ENCODE results near the gene AKIRIN1. TPM values are rescaled to one million over a fixed set of nuclear protein-coding genes. Genes with fewer than 3 reads are reported as not detected.
"Not testable (repeated sequence)": the region's sequence is repeated elsewhere in the genome, so short reads cannot be mapped to it uniquely, and the experiment has no call there.

AKIRIN1 gene
- total RNA-seq, 1 donor from 2014 or later, result 68.6 TPM

- H3K36me3 Mint-ChIP-seq (ENCODE audit: low read depth); H3K27me3 Mint-ChIP-seq (ENCODE audit: low read depth); intact Hi-C loops (cut with micrococcal nuclease); H3K27ac Mint-ChIP-seq; H3K4me3 Mint-ChIP-seq (ENCODE audit: low read depth); H3K4me1 Mint-ChIP-seq (ENCODE audit: low read depth): not testable (repeated sequence)
- peak; percentile 63 for DNase-seq (ENCODE audit: low spot score)
- H3K9me3 Mint-ChIP-seq, result peaks cover 18% of the 10 kb centered on the region
These were observed 13.5 kb upstream of the AKIRIN1 start for GRCh38 chr1:38977399-38978244.

- H3K4me3 Mint-ChIP-seq (ENCODE audit: low read depth); intact Hi-C loops (cut with micrococcal nuclease); DNase-seq (ENCODE audit: low spot score); H3K27me3 Mint-ChIP-seq (ENCODE audit: low read depth); H3K36me3 Mint-ChIP-seq (ENCODE audit: low read depth); H3K4me1 Mint-ChIP-seq (ENCODE audit: low read depth); H3K27ac Mint-ChIP-seq: not testable (repeated sequence)
- peaks cover 18% of the 10 kb centered on the region for H3K9me3 Mint-ChIP-seq
These were observed 12.9 kb upstream of the AKIRIN1 start for GRCh38 chr1:38978245-38978542.

GRCh38 chr1:38979380-38979779 is 11.7 kb upstream of the AKIRIN1 start:
- intact Hi-C loops (cut with micrococcal nuclease); H3K36me3 Mint-ChIP-seq (ENCODE audit: low read depth); H3K4me1 Mint-ChIP-seq (ENCODE audit: low read depth); H3K27me3 Mint-ChIP-seq (ENCODE audit: low read depth); DNase-seq (ENCODE audit: low spot score); H3K27ac Mint-ChIP-seq; H3K4me3 Mint-ChIP-seq (ENCODE audit: low read depth): not testable (repeated sequence)
- H3K9me3 Mint-ChIP-seq, result peaks cover 18% of the 10 kb centered on the region

- Mint-ChIP-seq H3K27ac (peak overlapping the region; percentile 80), H3K9me3 (no peaks in the 10 kb centered on the region), H3K4me3 (ENCODE audit: low read depth) (peak overlapping the region; percentile 77), H3K27me3 (ENCODE audit: low read depth) (no peaks in the 10 kb centered on the region), H3K36me3 (ENCODE audit: low read depth) (peaks cover 21% of the 10 kb centered on the region), H3K4me1 (ENCODE audit: low read depth) (peaks cover 26% of the 10 kb centered on the region)
- no peak for DNase-seq (ENCODE audit: low spot score)
- intact Hi-C loops (cut with micrococcal nuclease), result loop anchor here (5.0 to 10.0 kb wide), 2 partner anchors 118 to 205 kb away; partner anchors contain the start of gene MYCBP
These were observed 1.1 kb upstream of the AKIRIN1 start for GRCh38 chr1:38989979-38990378.

GRCh38 chr1:38990386-38990737 is 714 bp upstream of the AKIRIN1 start:
- Mint-ChIP-seq H3K27ac (peak overlapping the region; percentile 80), H3K4me3 (ENCODE audit: low read depth) (peak overlapping the region; percentile 77), H3K27me3 (ENCODE audit: low read depth) (no peaks in the 10 kb centered on the region), H3K9me3 (no peaks in the 10 kb centered on the region), H3K36me3 (ENCODE audit: low read depth) (peaks cover 25% of the 10 kb centered on the region), H3K4me1 (ENCODE audit: low read depth) (peaks cover 29% of the 10 kb centered on the region)
- intact Hi-C loops (cut with micrococcal nuclease), result loop anchor here (5.0 to 10.0 kb wide), 2 partner anchors 118 to 204 kb away; partner anchors contain the start of gene MYCBP
- DNase-seq (ENCODE audit: low spot score), result no peak

- Mint-ChIP-seq H3K9me3 (no peaks in the 10 kb centered on the region), H3K27me3 (ENCODE audit: low read depth) (no peaks in the 10 kb centered on the region), H3K36me3 (ENCODE audit: low read depth) (peaks cover 38% of the 10 kb centered on the region), H3K4me3 (ENCODE audit: low read depth) (peak overlapping the region; percentile 84), H3K27ac (peak overlapping the region; percentile 47), H3K4me1 (ENCODE audit: low read depth) (peaks cover 32% of the 10 kb centered on the region)
- intact Hi-C loops (cut with micrococcal nuclease), result loop anchor here (1.0 to 10.0 kb wide), 3 partner anchors 34 to 203 kb away; partner anchors contain the start of genes MYCBP and NDUFS5
- no peak for DNase-seq (ENCODE audit: low spot score)
These were observed 749 bp downstream of the AKIRIN1 start for GRCh38 chr1:38991638-38992411.

GRCh38 chr1:38992412-38993111 is 1.5 kb downstream of the AKIRIN1 start:
- Mint-ChIP-seq H3K27ac (peak overlapping the region; percentile 47), H3K36me3 (ENCODE audit: low read depth) (peaks cover 43% of the 10 kb centered on the region), H3K4me3 (ENCODE audit: low read depth) (peak overlapping the region; percentile 84), H3K4me1 (ENCODE audit: low read depth) (peaks cover 35% of the 10 kb centered on the region), H3K27me3 (ENCODE audit: low read depth) (no peaks in the 10 kb centered on the region), H3K9me3 (no peaks in the 10 kb centered on the region)
- no peak for DNase-seq (ENCODE audit: low spot score)
- intact Hi-C loops (cut with micrococcal nuclease), result loop anchor here (1.0 to 10.0 kb wide), 3 partner anchors 34 to 202 kb away; partner anchors contain the start of genes MYCBP and NDUFS5

GRCh38 chr1:38994196-38994595 is 3.1 kb downstream of the AKIRIN1 start:
- Mint-ChIP-seq H3K27me3 (ENCODE audit: low read depth) (no peaks in the 10 kb centered on the region), H3K36me3 (ENCODE audit: low read depth) (peaks cover 56% of the 10 kb centered on the region), H3K27ac (no peak overlapping the region), H3K9me3 (no peaks in the 10 kb centered on the region), H3K4me1 (ENCODE audit: low read depth) (peaks cover 48% of the 10 kb centered on the region), H3K4me3 (ENCODE audit: low read depth) (no peak overlapping the region)
- no peak for DNase-seq (ENCODE audit: low spot score)
- intact Hi-C loops (cut with micrococcal nuclease), result loop anchor here (5.0 to 10.0 kb wide), 2 partner anchors 122 to 201 kb away; partner anchors contain the start of gene MYCBP

- peak overlapping the region; percentile 69 for H3K27ac Mint-ChIP-seq
- peaks cover 55% of the 10 kb centered on the region for H3K4me1 Mint-ChIP-seq (ENCODE audit: low read depth)
- no peaks in the 10 kb centered on the region for H3K9me3 Mint-ChIP-seq
- H3K4me3 Mint-ChIP-seq (ENCODE audit: low read depth), result peak overlapping the region; percentile 4
- intact Hi-C loops (cut with micrococcal nuclease), result loop anchor here (10.0 kb wide), 1 partner anchor 198 kb away; no protein-coding TSS in a partner anchor
- peaks cover 81% of the 10 kb centered on the region for H3K36me3 Mint-ChIP-seq (ENCODE audit: low read depth)
- H3K27me3 Mint-ChIP-seq (ENCODE audit: low read depth), result no peaks in the 10 kb centered on the region
- DNase-seq (ENCODE audit: low spot score), result no peak
These were observed 6.2 kb downstream of the AKIRIN1 start for GRCh38 chr1:38997034-38997900.

GRCh38 chr1:38997901-38998190 is 6.8 kb downstream of the AKIRIN1 start:
- Mint-ChIP-seq H3K4me3 (ENCODE audit: low read depth) (no peak overlapping the region), H3K27ac (peak overlapping the region; percentile 24), H3K4me1 (ENCODE audit: low read depth) (peaks cover 53% of the 10 kb centered on the region), H3K27me3 (ENCODE audit: low read depth) (no peaks in the 10 kb centered on the region), H3K9me3 (no peaks in the 10 kb centered on the region), H3K36me3 (ENCODE audit: low read depth) (peaks cover 81% of the 10 kb centered on the region)
- no peak for DNase-seq (ENCODE audit: low spot score)
- intact Hi-C loops (cut with micrococcal nuclease), result loop anchor here (10.0 kb wide), 1 partner anchor 197 kb away; no protein-coding TSS in a partner anchor

GRCh38 chr1:39001516-39002421 is 10.7 kb downstream of the AKIRIN1 start:
- H3K27me3 Mint-ChIP-seq (ENCODE audit: low read depth), result no peaks in the 10 kb centered on the region
- peaks cover 50% of the 10 kb centered on the region for H3K4me1 Mint-ChIP-seq (ENCODE audit: low read depth)

More at GRCh38 chr1:39001516-39002421, 10.7 kb downstream of the AKIRIN1 start:
- peak overlapping the region; percentile 45 for H3K27ac Mint-ChIP-seq
- H3K9me3 Mint-ChIP-seq, result no peaks in the 10 kb centered on the region
- peaks cover 77% of the 10 kb centered on the region for H3K36me3 Mint-ChIP-seq (ENCODE audit: low read depth)
- no peak overlapping the region for H3K4me3 Mint-ChIP-seq (ENCODE audit: low read depth)
- intact Hi-C loops (cut with micrococcal nuclease), result no loop called here
- no peak for DNase-seq (ENCODE audit: low spot score)
